ENCODE measurements around the gene NFIX. TPM values are rescaled to one million over a fixed set of nuclear protein-coding genes. Genes with fewer than 3 reads are reported as not detected.

NFIX gene
- total and polyA plus RNA-seq, 9 of the 15 experiments (the other 6 are each of a cell fraction or from before 2014, with no cell fraction given), result 0.28 to 26.8 (median 5.4) TPM

DNA sequence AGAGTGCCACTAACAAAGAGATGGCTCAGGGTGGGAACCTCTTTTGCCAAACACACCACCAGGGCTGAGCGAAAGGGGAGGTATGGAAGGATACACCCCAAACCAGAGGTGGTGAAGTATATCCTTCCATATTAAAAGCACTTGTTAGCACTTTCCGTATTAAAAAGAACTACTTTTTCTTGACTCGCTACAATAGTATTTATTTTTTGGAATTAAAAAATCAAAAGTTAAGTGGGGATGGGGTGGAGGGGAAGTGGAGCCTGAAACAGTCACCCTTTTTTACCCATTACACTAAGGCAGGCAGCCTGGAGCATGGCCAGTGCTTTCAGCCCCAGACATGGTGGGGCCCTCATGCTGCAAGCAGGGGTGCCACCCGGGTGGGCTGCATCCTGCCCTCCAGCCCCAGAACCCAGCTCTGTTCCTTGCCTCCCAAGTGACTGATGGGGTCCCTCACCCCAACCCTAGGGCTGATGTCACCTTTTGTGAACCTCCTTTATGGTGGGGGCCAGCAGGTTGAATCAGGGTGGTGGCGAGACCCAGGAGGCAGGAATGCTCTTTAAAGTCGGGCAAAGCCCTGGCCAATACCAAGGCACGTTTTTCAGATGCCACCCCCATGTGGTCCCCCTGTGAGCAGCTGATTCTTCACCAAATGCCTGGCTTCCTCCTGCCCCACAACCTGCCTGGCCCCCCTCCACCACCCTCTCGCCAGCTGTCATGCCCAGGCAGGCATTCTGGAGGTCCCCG lies 76.3 kb downstream of the NFIX start (continued):
- TF ChIP-seq ZBTB40 (IDR thresholded peaks at IDR 0.05) (no peak), ZBTB40 (CRISPR knock-in tag; IDR thresholded peaks at IDR 0.05) (no peak), SMAD1 (IDR thresholded peaks at IDR 0.05; ENCODE audit: low read depth, low read length, partially characterized antibody) (no peak), KDM2B (CRISPR knock-in tag; IDR thresholded peaks at IDR 0.05) (no peak), SP1 (CRISPR knock-in tag; IDR thresholded peaks at IDR 0.05) (no peak), RCOR1 (IDR thresholded peaks at IDR 0.05; ENCODE audit: borderline replicate concordance in 1 of 2, low read depth in 2 of 2, low read length in 2 of 2) (no peak), SMAD4 (CRISPR knock-in tag; conservative IDR thresholded peaks at IDR 0.05) (no peak)
